K562 (cell line): ENCODE measurements around the gene MRPS15. TPM values are rescaled to one million over a fixed set of nuclear protein-coding genes. Genes with fewer than 3 reads are reported as not detected.

Experiments used
- BACH1 ChIP-seq: fragments of 200-800 bp; sonication (Bioruptor generic); IDR thresholded peaks from 2 replicates; pipeline ENCODE4 v1.6.1; 2016; ENCODE audit warnings: missing genetic modification characterization, missing compliant biosample characterization
- CEBPG ChIP-seq, 3 experiments: fragments of 200-800 bp in 1 of 3; sonication (Bioruptor generic) in 1 of 3; sonication (generic) in 1 of 3; formaldehyde crosslinking in 1 of 3; IDR thresholded peaks in 2 of 3; conservative IDR thresholded peaks in 1 of 3; 2 replicates each; pipeline versions ENCODE4 v1.6.1 to v1.8.0; 2016 to 2022; ENCODE audit warnings: missing compliant biosample characterization in 2 of 3, missing genetic modification characterization in 2 of 3, mild to moderate bottlenecking in 1 of 3, missing genetic modification reagents in 1 of 3
- HNRNPH1 ChIP-seq: fragments of 200-400 bp; formaldehyde crosslinking; optimal IDR thresholded peaks from 2 replicates; pipeline ENCODE3; 2017; ENCODE audit warnings: low read depth, mild to moderate bottlenecking, low read length, moderate library complexity
- ILK ChIP-seq: fragments of 450-650 bp; IDR thresholded peaks from 2 replicates; pipeline ENCODE4 v1.6.1; 2016; ENCODE audit warnings: missing genetic modification characterization, low read depth, mild to moderate bottlenecking, missing compliant biosample characterization, moderate library complexity, borderline replicate concordance
- KDM1A ChIP-seq, 2 experiments: fragments of 450-650 bp; IDR thresholded peaks; 2 replicates each; pipeline ENCODE4 v1.6.1; 2016; ENCODE audit warnings: mild to moderate bottlenecking in 2 of 2
- NR1H2 ChIP-seq: sonication (generic); formaldehyde crosslinking; IDR thresholded peaks from 2 replicates; pipeline ENCODE4 v1.4.0; 2020; ENCODE audit warnings: mild to moderate bottlenecking, missing genetic modification reagents
- PHF8 ChIP-seq: fragments of 200-600 bp; sonication (generic); IDR thresholded peaks from 2 replicates; pipeline ENCODE4 v1.6.1; 2012; ENCODE audit warnings: mixed run types, mild to moderate bottlenecking, inconsistent platforms, low read length, moderate library complexity, borderline replicate concordance
- POLR2AphosphoS2 ChIP-seq: IDR thresholded peaks from 2 replicates; pipeline ENCODE4 v1.6.1; 2012; ENCODE audit warnings: low read length, improper control_type of control experiment
- POLR2AphosphoS5 ChIP-seq: IDR thresholded peaks from 2 replicates; pipeline ENCODE4 v1.6.1; 2011; ENCODE audit warnings: mild to moderate bottlenecking, low read depth, low read length, moderate library complexity; ENCODE audit not compliant: control insufficient read depth, insufficient read depth
- SNRNP70 ChIP-seq: fragments of 200-400 bp; formaldehyde crosslinking; optimal IDR thresholded peaks from 2 replicates; pipeline ENCODE3; 2017; ENCODE audit warnings: low read depth, low read length
- TAF15 ChIP-seq: fragments of 200-400 bp; formaldehyde crosslinking; IDR thresholded peaks from 2 replicates; pipeline ENCODE4 v1.6.1; 2017; ENCODE audit warnings: mild to moderate bottlenecking, low read depth, low read length, moderate library complexity
- ZBED1 ChIP-seq: IDR thresholded peaks from 2 replicates; pipeline ENCODE4 v1.6.1; 2014
- ZNF75A ChIP-seq: fragments of 450-650 bp; formaldehyde crosslinking; IDR thresholded peaks from 2 replicates; pipeline ENCODE4 v1.4.0; 2020; ENCODE audit warnings: mild to moderate bottlenecking
- ZNF785 ChIP-seq: fragments of 250-450 bp; sonication (Bioruptor Pico); IDR thresholded peaks from 2 replicates; pipeline ENCODE4 v1.4.0; 2020; ENCODE audit warnings: mild to moderate bottlenecking
- polyA plus RNA-seq, 8 experiments: library from polyadenylated mRNA; depleted of rRNA in 4 of 8; stranded (reverse) in 5 of 8; unstranded in 3 of 8; fragments of >200 nt; fragmentation: Nextera tagmentation in 2 of 8; fragmentation: Illumina TruSeq in 1 of 8; extraction: Ambion mirVana in 2 of 8; extraction: Trizol in 1 of 8; gene quantifications; 2 replicates each; pipeline versions ENCODE4 v1.2.1 to v1.2.3, GENCODE V29; 2011 to 2014; ENCODE audit warnings: inconsistent platforms in 1 of 8, missing spikeins in 1 of 8
- total RNA-seq, 7 experiments: library from RNA; depleted of rRNA in 6 of 7; stranded (reverse); fragments of >200 nt in 6 of 7; fragmentation: Illumina TruSeq in 2 of 7; extraction: Trizol in 2 of 7; gene quantifications; 2 replicates each; pipeline versions ENCODE4 v1.2.1 to v1.2.3, GENCODE V29; 2011 to 2021; ENCODE audit warnings: low replicate concordance in 1 of 7
- TF ChIP-seq, protein P1 (sequence below): sonication (generic); formaldehyde crosslinking; IDR thresholded peaks from 2 replicates; pipeline ENCODE4 v1.8.0; 2022; ENCODE audit warnings: mild to moderate bottlenecking, missing genetic modification reagents, borderline replicate concordance
- TF ChIP-seq, protein P2 (sequence below): fragments of 250-450 bp; sonication (Bioruptor Pico); IDR thresholded peaks from 2 replicates; pipeline ENCODE4 v1.4.0; 2020; ENCODE audit warnings: mild to moderate bottlenecking, moderate library complexity, borderline replicate concordance
- TF ChIP-seq, protein P3 (sequence below): fragments of 450-650 bp; formaldehyde crosslinking; IDR thresholded peaks from 2 replicates; pipeline ENCODE4 v1.4.0; 2020; ENCODE audit warnings: mild to moderate bottlenecking, moderate library complexity
- TF ChIP-seq, protein P4 (sequence below): IDR thresholded peaks from 2 replicates; pipeline ENCODE4 v1.6.1; 2012; ENCODE audit warnings: low read depth, low read length, improper control_type of control experiment, borderline replicate concordance

The MRPS15 gene
- total and polyA plus RNA-seq, 9 of the 15 experiments (the other 6 are each of a cell fraction or from before 2014, with no cell fraction given) = 62.9 to 286 (median 149) TPM

DNA sequence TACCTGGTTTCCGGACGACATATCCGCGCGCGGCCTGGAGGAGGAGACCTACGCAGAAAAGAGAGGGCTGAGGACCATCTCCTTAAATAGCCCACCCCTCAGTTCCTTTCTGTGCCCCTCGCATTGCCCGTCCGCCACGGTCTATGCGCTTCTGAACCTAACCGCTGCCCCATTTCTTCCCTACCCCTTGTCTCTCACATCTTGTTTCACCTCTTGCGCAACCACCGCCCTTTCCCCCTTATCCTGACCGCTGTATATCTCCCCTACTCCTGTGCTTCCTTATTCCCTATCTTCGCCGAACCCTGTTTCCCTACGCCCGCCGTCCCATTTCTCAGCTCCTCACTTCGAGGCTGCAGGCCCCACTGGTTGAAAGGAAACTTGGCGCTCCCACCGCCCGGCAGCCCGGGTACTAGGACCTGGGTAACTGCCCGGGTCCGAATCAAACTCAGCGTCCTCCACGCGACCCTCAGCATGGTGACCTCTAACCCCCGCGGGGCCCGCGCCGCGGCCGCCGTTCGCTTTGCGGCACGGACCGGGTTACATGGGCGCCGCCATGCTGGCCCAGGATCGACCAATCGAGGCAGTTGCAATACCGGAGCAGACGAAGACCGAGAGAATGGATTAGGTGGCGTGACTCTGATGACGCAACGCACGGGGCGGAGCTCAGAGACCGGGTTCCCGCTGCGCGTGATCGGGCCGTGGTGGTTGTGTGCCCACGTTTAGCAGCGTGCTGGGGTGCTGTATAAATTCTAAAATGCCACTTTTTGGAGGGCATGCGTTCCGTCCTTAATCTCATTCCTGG is at the start of gene MRPS15 (continued):
- TF ChIP-seq, protein P1, sequence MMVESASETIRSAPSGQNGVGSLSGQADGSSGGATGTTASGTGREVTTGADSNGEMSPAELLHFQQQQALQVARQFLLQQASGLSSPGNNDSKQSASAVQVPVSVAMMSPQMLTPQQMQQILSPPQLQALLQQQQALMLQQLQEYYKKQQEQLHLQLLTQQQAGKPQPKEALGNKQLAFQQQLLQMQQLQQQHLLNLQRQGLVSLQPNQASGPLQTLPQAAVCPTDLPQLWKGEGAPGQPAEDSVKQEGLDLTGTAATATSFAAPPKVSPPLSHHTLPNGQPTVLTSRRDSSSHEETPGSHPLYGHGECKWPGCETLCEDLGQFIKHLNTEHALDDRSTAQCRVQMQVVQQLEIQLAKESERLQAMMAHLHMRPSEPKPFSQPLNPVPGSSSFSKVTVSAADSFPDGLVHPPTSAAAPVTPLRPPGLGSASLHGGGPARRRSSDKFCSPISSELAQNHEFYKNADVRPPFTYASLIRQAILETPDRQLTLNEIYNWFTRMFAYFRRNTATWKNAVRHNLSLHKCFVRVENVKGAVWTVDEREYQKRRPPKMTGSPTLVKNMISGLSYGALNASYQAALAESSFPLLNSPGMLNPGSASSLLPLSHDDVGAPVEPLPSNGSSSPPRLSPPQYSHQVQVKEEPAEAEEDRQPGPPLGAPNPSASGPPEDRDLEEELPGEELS = peak; percentile 85
- TF ChIP-seq HNRNPH1 (no peak), POLR2AphosphoS5 (peak; percentile 92), ZBED1 (no peak), ZNF785 (CRISPR knock-in tag) (no peak), NR1H2 (CRISPR knock-in tag) (no peak), TAF15 (no peak), ZNF75A (no peak), BACH1 (tag) (no peak; the same call in 1 of the 2 replicates), KDM1A (IDR thresholded peaks at IDR 0.05) (peak in 1 of 2 experiments; percentile 79; a peak in 3 of 4 replicates), CEBPG (CRISPR knock-in tag; IDR thresholded peaks at IDR 0.05) (peak; percentile 98), CEBPG (tag; conservative IDR thresholded peaks at IDR 0.05 in 1 of 2, IDR thresholded peaks at IDR 0.05 in 1 of 2) (peak; percentile 100), SNRNP70 (no peak), PHF8 (peak; percentile 91), POLR2AphosphoS2 (peak; percentile 96), ILK (tag) (no peak)
- TF ChIP-seq, protein P2, sequence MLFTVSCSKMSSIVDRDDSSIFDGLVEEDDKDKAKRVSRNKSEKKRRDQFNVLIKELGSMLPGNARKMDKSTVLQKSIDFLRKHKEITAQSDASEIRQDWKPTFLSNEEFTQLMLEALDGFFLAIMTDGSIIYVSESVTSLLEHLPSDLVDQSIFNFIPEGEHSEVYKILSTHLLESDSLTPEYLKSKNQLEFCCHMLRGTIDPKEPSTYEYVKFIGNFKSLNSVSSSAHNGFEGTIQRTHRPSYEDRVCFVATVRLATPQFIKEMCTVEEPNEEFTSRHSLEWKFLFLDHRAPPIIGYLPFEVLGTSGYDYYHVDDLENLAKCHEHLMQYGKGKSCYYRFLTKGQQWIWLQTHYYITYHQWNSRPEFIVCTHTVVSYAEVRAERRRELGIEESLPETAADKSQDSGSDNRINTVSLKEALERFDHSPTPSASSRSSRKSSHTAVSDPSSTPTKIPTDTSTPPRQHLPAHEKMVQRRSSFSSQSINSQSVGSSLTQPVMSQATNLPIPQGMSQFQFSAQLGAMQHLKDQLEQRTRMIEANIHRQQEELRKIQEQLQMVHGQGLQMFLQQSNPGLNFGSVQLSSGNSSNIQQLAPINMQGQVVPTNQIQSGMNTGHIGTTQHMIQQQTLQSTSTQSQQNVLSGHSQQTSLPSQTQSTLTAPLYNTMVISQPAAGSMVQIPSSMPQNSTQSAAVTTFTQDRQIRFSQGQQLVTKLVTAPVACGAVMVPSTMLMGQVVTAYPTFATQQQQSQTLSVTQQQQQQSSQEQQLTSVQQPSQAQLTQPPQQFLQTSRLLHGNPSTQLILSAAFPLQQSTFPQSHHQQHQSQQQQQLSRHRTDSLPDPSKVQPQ = no peak
- TF ChIP-seq, protein P3, sequence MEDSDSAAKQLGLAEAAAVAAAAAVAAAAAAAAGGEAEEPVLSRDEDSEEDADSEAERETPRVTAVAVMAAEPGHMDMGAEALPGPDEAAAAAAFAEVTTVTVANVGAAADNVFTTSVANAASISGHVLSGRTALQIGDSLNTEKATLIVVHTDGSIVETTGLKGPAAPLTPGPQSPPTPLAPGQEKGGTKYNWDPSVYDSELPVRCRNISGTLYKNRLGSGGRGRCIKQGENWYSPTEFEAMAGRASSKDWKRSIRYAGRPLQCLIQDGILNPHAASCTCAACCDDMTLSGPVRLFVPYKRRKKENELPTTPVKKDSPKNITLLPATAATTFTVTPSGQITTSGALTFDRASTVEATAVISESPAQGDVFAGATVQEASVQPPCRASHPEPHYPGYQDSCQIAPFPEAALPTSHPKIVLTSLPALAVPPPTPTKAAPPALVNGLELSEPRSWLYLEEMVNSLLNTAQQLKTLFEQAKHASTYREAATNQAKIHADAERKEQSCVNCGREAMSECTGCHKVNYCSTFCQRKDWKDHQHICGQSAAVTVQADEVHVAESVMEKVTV (CRISPR knock-in tag) = no peak
- TF ChIP-seq, protein P4, sequence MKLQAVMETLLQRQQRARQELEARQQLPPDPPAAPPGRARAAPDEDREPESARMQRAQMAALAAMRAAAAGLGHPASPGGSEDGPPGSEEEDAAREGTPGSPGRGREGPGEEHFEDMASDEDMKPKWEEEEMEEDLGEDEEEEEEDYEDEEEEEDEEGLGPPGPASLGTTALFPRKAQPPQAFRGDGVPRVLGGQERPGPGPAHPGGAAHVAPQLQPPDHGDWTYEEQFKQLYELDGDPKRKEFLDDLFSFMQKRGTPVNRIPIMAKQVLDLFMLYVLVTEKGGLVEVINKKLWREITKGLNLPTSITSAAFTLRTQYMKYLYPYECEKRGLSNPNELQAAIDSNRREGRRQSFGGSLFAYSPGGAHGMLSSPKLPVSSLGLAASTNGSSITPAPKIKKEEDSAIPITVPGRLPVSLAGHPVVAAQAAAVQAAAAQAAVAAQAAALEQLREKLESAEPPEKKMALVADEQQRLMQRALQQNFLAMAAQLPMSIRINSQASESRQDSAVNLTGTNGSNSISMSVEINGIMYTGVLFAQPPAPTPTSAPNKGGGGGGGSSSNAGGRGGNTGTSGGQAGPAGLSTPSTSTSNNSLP = 0 out of 2 replicates have a peak, but pooled peaks have one; percentile 16
